NCI-H510A treated with DMSO at 0.1 percent for 48 hours (cell line): ENCODE data around the gene ZNF77.
"Not testable (repeated sequence)": the region's sequence is repeated elsewhere in the genome, so short reads cannot be mapped to it uniquely, and the experiment has no call there.

ENCODE experiments used
- DNase-seq: peaks from one replicate; lab custom pipeline; 2025; lab: John Stamatoyannopoulos, UW

ZNF77 gene

DNA sequence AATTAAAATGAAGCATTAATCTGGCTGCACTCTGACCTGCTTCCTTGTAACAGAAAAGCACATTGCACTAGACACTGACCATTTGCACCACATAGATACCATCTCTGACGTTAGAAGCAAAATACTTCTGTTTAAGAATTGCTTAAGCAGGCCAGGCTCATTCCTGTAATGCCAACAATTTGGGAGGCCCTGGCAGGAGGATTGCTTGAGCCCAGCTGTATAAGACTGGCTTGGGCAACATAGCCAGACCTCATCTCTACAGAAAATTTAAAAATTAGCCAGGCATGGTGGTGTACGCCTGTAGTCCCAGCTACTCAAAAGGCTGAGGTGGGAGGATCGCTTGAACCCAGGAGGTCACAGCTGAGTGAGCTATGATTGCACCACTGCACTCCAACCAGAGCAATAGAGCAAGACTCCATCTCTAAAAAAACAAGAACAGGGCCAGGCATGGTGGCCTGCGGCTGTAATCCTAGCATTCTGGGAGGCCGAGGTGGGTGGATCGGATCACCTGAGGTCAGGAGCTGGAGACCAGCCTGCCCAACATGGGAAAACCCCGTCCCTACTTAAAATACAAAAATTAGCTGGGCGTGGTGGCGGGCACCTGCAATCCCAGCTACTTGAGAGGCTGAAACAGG is 25.5 kb upstream of the ZNF77 start:
- no peak for DNase-seq

- DNase-seq: peak; percentile 87
Observed at GRCh38 chr19:2969104-2969504, 24.3 kb upstream of the ZNF77 start.

- no peak for DNase-seq
Observed at GRCh38 chr19:2967972-2968371, 23.2 kb upstream of the ZNF77 start.

DNA sequence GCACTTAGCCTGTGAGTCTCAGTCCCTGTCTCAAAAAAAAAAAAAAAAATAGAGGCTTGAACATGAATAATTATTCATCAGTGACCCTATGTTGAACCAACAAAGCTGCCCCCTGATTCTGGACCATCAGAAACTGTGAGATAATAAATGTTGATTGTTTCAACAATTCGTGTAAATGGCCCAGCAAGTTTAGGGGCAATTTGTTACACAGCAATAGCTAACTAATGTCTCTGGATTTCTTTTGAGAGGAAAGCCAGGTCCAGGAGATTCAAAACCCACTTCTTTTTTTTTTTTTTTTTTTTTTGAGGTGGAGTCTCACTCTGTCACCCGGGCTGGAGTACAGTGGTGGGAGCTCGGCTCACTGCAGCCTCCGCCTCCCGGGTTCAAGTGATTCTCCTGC is 20.1 kb upstream of the ZNF77 start:
- DNase-seq: no peak

DNA sequence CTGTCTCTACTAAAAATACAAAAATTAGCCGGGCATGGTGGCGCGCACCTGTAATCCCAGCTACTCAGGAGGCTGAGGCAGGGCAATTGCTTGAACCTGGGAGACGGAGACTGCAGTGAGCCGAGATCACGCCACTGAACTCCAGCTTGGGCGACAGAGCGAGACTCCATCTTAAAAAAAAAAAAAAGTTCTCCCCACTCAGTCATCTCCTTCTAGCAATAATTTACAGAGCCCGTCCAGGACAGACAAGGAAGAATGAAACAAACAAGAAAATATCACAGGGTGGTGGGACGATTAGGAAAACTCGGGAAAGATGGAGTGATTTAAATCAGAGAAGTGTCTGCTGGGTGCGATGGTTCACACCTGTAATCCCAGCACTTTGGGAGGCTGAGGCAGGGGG is 18.9 kb upstream of the ZNF77 start:
- not testable (repeated sequence) for DNase-seq

- DNase-seq: no peak
Observed at GRCh38 chr19:2963122-2963521, 18.4 kb upstream of the ZNF77 start.

DNA sequence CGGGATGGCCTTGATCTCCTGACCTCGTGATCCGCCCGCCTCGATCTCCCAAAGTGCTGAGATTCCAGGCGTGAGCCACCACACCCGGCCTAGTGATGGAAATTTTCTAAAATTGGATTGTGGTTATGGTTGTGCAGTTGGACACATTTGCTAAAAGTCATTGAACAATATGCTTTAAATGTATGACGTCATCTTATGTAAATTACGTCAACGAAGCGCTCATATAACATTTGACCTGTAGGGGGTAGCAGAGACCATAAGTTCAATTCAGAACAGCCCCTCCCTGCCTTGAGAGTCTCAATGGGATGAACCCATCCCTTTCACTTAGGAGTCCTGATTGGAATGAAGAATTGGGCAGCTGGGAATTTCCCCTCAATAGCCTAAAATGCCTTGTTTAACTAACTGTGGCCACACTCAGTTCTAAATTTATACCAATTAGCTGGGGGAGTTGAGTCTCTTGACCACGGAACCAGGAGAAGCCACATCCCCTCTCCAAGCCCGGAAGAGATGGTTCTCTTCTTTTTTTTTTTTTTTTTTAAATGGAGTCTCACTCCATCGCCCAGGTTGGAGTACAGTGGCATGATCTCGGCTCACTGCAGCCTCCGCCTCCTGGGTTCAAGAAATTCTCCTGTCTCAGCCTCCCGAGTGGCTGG is 17.4 kb upstream of the ZNF77 start:
- peak; percentile 57 for DNase-seq

GRCh38 chr19:2960120-2960519 is 15.3 kb upstream of the ZNF77 start:
- no peak for DNase-seq

DNA sequence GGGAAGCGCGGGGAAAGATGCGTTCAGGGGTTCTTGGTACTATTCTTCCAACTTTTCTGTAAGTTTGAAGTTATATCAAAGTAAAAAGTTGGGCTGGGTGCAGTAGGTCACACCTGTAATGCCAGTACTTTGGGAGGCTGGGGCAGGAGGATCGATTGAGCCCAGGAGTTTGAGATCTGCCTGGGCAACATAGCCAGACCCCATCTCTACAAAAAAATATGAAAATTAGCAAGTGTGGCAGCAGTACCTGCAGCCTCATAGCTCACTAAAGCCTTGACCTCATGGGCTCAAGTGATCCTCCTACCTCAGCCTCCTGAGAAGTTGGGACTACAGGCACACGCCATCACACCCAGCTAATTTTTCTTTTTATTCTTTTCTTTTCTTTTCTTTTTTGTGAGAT is 12.4 kb upstream of the ZNF77 start:
- no peak for DNase-seq

DNA sequence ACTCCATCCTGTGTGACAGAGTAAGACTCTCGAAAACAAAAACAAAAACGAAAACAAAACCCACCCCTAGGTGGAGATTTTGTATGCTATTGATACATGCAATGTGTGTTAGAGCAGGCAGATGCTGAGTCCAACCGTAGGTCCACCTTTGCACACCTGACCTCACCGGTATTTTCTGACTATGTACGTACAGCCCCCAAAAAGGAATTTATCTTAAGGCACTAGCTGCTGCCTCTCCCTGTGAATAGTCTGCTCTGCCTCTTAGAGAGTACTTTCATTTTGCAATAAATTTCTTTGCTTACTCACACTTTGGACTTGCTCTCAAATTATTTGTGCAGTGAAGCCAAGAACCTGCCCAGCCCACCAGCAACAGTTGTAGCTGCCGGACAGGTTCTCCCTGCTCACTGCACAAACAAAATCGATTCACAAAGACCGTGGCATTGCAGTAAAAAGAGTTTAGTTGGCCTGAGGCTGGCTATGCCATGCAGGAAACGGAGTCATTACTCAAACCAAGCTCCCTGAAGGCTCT is 8.2 kb upstream of the ZNF77 start:
- DNase-seq: peak; percentile 68

- peak; percentile 94 for DNase-seq
Observed at GRCh38 chr19:2950286-2951124, 5.7 kb upstream of the ZNF77 start.

GRCh38 chr19:2949939-2950285 is 5.1 kb upstream of the ZNF77 start:
- no peak for DNase-seq

DNA sequence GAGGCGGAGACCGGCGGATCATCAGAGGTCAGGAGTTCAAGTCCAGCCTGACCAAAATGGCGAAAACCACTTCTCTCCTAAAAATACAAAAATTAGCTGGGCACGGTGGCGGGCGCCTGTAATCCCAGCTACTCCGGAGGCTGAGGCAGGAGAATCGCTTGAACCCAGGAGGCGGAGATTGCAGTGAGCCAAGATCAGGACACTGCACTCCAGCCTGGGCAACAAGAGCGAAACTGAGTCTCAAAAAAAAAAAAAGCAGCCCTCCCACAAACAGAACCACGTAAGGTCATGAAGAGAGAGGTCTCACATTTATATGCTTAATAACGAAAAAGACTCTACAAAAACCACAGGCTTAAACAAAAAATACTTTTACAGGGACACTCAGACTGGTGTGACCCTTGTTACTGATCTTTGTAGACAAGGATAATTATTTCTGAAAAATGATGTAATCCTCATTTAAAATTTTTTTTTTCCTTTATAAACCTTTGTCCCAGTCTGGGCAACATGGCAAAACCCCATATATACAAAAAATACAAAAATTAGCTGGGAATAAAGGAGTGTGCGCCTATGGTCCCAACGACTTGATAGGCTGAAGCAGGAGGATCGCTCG is 909 bp upstream of the ZNF77 start:
- no peak for DNase-seq

DNA sequence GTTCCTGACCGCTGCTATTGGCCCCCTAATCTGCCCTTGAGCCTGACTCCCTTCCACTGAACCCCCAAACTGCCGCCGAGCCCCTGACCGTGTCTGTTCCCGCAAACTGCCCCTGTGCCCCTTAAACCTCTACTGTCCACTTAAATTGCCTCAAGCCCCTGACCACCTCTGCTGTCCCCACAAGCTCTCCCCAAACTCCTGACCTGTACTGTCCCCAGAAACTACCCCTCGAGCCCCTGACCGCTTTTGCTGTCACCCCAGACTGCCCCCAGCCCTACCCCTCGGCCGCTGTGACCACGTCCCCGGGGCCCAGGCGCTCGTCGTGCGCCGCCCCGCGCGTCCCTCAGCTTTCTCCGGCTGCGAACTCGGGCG is 382 bp downstream of the ZNF77 start:
- DNase-seq: no peak

DNA sequence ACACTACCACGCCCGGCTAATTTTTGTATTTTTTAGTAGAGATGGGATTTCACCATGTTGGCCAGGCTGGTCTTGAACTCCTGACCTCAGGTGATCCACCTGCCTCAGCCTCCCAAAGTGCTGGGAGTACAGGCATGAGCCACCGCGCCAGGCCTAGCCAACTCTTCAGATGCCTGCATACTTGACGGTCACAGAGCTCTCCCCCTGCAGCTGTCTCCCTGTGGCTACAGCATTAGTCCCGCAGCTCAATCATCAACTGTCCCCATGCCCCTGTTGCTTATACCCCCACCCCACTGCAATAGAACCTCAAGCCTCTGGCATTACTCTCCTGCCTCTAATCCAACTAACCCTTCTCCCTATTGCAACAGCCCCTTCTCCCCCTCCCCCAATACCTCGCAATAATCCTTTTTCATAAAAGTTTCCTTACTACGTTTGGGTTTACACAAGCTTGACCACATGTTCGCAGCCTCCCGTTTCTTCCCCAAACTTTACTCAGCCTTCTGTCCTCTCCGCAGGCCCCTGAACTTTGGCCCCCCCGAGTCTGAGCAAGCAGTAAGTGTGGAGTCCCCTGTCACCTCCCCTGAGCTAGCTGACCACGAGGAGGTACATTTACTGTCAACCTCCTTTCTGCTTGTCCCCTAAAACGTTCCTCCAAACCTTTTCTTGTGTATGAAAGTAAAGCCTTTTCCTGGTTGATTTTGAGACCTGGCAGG is 1.7 kb downstream of the ZNF77 start:
- DNase-seq: no peak

- not testable (repeated sequence) for DNase-seq
Observed at GRCh38 chr19:2935863-2936262, 8.9 kb downstream of the ZNF77 start.

GRCh38 chr19:2933490-2933910 is 11.3 kb downstream of the ZNF77 start:
- DNase-seq: no peak

DNA sequence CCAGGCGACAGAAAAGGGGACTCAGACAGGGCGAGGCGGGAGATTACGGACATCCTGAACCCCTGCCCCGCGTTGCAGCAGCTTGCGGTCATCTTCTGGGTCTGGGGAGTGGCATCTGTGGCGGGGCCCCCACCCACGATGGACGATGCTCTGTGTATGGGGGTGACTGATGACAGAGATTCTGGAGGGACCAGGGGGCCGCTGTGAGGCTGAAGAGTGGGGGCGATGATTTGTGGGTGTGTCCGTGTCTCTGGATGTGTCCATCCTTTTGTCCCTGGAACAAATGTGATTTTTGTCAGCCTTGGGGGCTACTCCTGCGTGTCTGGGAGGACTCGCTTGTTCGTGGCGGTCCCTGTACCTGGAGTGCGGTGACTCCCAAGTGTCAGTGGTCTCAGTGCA is 17.7 kb downstream of the ZNF77 start:
- no peak for DNase-seq

DNA sequence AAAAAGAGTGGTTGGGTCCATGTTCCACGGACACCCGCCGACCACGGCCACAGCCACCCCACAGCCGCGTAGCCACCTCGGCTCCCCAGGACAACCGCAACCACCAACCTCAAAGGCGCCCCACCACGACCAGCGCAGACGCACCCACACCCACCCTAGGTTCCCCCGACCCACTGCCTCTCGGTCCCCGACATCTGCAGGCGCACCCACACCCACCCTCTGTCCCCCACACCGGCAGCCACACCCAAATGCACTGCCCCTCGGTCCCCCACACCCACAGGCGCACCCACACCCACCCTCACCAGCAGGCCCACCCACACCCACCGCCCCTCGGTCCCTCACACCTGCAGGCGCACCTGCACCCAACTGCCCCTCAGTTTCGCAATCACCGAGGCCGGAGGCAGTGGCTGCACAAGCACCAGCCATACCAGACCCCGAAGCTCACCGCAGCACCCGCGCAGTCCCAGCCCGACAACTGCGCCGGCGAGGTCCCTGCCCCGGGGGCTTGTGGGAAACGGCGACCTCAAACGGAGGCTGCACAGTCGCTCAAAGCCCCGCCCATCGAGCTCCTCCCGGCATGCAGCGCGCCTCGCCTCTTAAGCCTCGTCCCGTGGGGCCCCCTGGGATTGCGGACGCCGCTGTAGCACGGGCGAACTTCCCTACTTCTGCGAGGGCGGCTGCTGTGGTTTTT is 18.3 kb downstream of the ZNF77 start:
- no peak for DNase-seq

DNA sequence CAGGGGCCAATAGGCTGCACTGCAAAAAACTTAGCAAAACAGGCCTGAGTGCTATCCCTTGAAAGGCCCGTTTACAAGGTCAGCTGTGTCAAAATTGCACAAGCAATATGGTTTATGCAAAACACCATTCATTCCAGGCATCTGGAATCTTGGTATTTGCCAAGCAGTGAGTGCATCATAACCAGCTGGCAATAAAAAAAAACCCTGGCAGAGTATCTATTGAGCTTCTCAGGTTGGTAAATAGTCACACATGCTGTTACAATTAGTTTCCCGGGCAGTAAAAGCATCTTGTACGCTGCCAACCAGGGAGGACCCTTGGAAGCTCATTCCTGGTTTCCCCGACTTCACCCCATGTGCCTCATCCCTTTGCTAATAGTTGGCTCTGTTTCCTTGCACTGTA is 21.3 kb downstream of the ZNF77 start:
- DNase-seq: no peak

DNA sequence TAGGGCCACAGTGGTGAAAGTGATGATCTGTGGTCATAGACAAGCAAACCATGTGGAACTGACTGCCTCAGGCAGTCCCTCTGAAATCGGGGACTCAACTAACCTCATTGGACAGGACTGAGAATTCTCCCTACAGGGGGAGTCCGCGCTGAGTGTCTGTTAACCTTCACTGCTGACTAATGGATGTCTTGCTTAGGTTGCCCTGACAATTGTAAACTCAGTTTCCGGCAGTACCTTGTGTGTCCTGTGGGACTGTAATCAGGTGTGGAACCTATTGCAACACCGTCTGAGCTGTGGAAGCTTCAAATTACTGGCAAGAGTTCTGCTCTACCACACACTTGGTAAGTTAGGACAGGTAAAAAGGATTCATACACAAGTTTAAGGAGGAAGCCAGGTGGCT is 21.8 kb downstream of the ZNF77 start:
- no peak for DNase-seq
